ENCODE data around the gene PYGM. TPM values are rescaled to one million over a fixed set of nuclear protein-coding genes. Genes with fewer than 3 reads are reported as not detected.

The PYGM gene
- polyA plus RNA-seq, 1 experiment, result 0.14 TPM

- Histone ChIP-seq H3K27ac (ENCODE audit: low read depth, low read length) (no peak overlapping the region), H3K27me3 (ENCODE audit: control insufficient read depth, insufficient read depth, low read length) (no peaks in the 10 kb centered on the region), H3K4me3 (ENCODE audit: low read depth, low read length) (no peak overlapping the region), H3K9me3 (ENCODE audit: control insufficient read depth, insufficient read depth, low read length) (no peaks in the 10 kb centered on the region)
- CTCF ChIA-PET, result no interaction called here
- no peak for DNase-seq (ENCODE audit: low read depth, low spot score)
- POLR2A ChIA-PET, result no interaction called here
- no peak for TF ChIP-seq CTCF (IDR thresholded peaks at IDR 0.05; ENCODE audit: low read depth, low read length)
Measured at GRCh38 chr11:64796047-64796756, 36.4 kb upstream of the PYGM start.

GRCh38 chr11:64794526-64794925, 34.8 kb upstream of the PYGM start:
- POLR2A ChIA-PET, result interaction anchor here (0.5 to 0.6 kb wide), 2 partner anchors 22 to 35 kb away, joined by 3 to 5 read pairs; partner anchors contain the start of gene PYGM

GRCh38 chr11:64793271-64794160, 33.7 kb upstream of the PYGM start:
- Histone ChIP-seq H3K27ac (ENCODE audit: low read depth, low read length) (no peak overlapping the region), H3K9me3 (ENCODE audit: control insufficient read depth, insufficient read depth, low read length) (no peaks in the 10 kb centered on the region), H3K4me3 (ENCODE audit: low read depth, low read length) (no peak overlapping the region), H3K27me3 (ENCODE audit: control insufficient read depth, insufficient read depth, low read length) (no peaks in the 10 kb centered on the region)
- ChIA-PET CTCF (no interaction called here), POLR2A (no interaction called here)
- TF ChIP-seq CTCF (IDR thresholded peaks at IDR 0.05; ENCODE audit: low read depth, low read length), result no peak
- no peak for DNase-seq (ENCODE audit: low read depth, low spot score)

More at GRCh38 chr11:64794526-64794925, 34.8 kb upstream of the PYGM start:
- DNase-seq (ENCODE audit: low read depth, low spot score), result no peak
- no peaks in the 10 kb centered on the region for H3K9me3 ChIP-seq (ENCODE audit: control insufficient read depth, insufficient read depth, low read length)
- no peak overlapping the region for H3K27ac ChIP-seq (ENCODE audit: low read depth, low read length)
- no peak for TF ChIP-seq CTCF (IDR thresholded peaks at IDR 0.05; ENCODE audit: low read depth, low read length)
- CTCF ChIA-PET, result interaction anchor here (0.6 kb wide), 1 partner anchor 221 kb away, joined by 8 read pairs; no protein-coding TSS in a partner anchor
- H3K27me3 ChIP-seq (ENCODE audit: control insufficient read depth, insufficient read depth, low read length), result no peaks in the 10 kb centered on the region
- no peak overlapping the region for H3K4me3 ChIP-seq (ENCODE audit: low read depth, low read length)

GRCh38 chr11:64792482-64792881, 32.7 kb upstream of the PYGM start:
- POLR2A ChIA-PET, result no interaction called here
- DNase-seq (ENCODE audit: low read depth, low spot score), result no peak
- Histone ChIP-seq H3K27ac (ENCODE audit: low read depth, low read length) (no peak overlapping the region), H3K4me3 (ENCODE audit: low read depth, low read length) (no peak overlapping the region), H3K27me3 (ENCODE audit: control insufficient read depth, insufficient read depth, low read length) (no peaks in the 10 kb centered on the region), H3K9me3 (ENCODE audit: control insufficient read depth, insufficient read depth, low read length) (no peaks in the 10 kb centered on the region)
- TF ChIP-seq CTCF (IDR thresholded peaks at IDR 0.05; ENCODE audit: low read depth, low read length), result no peak
- CTCF ChIA-PET, result no interaction called here

- TF ChIP-seq CTCF (IDR thresholded peaks at IDR 0.05; ENCODE audit: low read depth, low read length), result no peak
- Histone ChIP-seq H3K27me3 (ENCODE audit: control insufficient read depth, insufficient read depth, low read length) (no peaks in the 10 kb centered on the region), H3K9me3 (ENCODE audit: control insufficient read depth, insufficient read depth, low read length) (no peaks in the 10 kb centered on the region), H3K27ac (ENCODE audit: low read depth, low read length) (no peak overlapping the region), H3K4me3 (ENCODE audit: low read depth, low read length) (no peak overlapping the region)
- POLR2A ChIA-PET, result no interaction called here
- CTCF ChIA-PET, result no interaction called here
- DNase-seq (ENCODE audit: low read depth, low spot score), result no peak
Measured at GRCh38 chr11:64791781-64792291, 32.1 kb upstream of the PYGM start.
